Activated T-cell treated with anti-CD3 and anti-CD28 coated beads, Interleukin-2, amount 50 U/mL, for 1 hour (primary cell): ENCODE results near the gene LMTK3.

Experiments used
- DNase-seq: peaks from one replicate; pipeline ENCODE4 v3.0.0-alpha.2; 2020

LMTK3 gene

GRCh38 chr19:48445256-48445605, 66.4 kb downstream of the LMTK3 start:
- DNase-seq: peak; percentile 28

- no peak for DNase-seq
Measured at GRCh38 chr19:48444936-48445200, 66.8 kb downstream of the LMTK3 start.

GRCh38 chr19:48444129-48444935, 67.3 kb downstream of the LMTK3 start:
- DNase-seq: no peak

GRCh38 chr19:48443731-48444128, 67.9 kb downstream of the LMTK3 start:
- no peak for DNase-seq

DNA sequence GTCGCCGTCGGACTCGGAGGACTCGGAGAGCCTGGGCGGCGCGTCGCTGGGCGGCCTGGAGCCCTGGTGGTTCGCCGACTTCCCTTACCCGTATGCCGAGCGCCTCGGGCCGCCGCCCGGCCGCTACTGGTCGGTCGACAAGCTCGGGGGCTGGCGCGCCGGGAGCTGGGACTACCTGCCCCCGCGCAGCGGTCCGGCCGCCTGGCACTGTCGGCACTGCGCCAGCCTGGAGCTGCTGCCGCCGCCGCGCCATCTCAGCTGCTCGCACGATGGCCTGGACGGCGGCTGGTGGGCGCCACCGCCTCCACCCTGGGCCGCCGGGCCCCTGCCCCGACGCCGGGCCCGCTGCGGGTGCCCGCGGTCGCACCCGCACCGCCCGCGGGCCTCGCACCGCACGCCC, 68.4 kb downstream of the LMTK3 start:
- DNase-seq: peak; percentile 44

- no peak for DNase-seq
Measured at GRCh38 chr19:48442116-48443035, 69.3 kb downstream of the LMTK3 start.

DNA sequence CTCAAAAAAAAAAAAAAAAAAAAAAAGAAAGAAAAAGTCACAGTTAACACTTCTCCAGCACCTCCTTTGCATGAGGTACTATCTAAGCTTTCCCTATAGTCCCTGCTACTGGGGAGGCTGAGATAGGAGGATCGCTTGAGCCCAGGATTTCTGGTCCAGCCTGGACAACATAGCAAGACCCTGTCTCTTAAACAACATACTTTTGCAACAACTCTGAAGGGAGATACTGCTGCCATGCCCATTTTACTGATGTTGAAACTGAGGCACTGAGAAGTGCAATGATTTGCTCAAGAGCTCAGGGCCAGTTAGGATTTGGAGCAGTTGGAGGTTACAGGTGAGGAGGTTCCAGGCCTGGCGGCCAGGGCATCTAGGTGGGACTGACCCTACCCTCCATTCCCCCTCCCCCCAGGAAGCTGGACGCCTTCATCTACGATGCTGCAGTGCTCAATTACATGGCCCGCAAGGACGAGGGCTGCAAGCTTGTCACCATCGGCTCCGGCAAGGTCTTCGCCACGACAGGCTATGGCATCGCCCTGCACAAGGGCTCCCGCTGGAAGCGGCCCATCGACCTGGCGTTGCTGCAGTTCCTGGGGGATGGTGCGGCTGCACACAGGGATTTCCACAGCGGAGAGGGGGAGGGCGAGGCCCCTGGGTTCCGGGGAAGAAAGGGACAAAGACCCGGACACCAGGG, 70.1 kb downstream of the LMTK3 start:
- DNase-seq: no peak

DNA sequence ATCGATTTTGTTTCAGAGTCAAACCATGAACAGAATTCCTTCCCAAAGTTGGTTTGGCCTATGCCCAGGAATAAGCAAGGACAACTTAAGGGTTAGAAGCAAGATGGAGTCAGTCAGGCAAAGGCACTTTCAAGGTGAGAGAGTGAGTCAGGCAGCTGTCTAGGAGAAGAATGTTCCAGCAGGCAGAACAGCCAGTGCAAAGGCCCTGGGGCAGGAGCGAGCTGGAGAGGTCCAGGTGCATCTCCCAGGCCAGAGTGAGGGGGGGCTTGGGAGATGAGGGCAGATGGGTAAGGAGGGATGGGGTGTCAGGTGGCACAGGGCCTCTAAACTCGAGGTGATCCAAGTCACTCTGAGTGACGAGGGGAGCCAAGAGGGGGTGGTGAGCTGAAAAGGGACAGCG, 75.0 kb downstream of the LMTK3 start:
- no peak for DNase-seq
